8988T (cell line): Measurements from ENCODE around the gene LUZP2.

Experiments used
- DNase-seq: peaks from one replicate; pipeline ENCODE4 v3.0.0; 2011

The LUZP2 gene

DNA sequence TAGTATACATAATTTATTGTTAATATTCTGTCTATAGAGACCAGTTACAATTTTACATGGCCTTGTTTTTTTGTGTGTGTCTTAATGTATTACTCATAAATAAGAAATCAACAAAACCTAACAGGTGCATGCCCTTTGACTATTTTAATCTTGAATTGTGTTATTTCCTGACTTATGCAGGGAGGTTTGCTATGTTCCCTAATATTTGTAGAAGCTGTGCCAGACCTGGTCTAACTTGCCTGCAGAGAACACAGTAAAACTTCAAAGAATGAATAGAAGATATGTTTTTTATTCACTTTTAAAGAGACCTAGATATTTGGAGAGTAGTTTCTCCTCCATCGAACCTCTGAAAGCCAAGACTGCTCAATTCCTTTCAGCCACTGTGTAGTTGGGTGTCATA lies 234.7 kb downstream of the LUZP2 start:
- DNase-seq, result no peak

DNA sequence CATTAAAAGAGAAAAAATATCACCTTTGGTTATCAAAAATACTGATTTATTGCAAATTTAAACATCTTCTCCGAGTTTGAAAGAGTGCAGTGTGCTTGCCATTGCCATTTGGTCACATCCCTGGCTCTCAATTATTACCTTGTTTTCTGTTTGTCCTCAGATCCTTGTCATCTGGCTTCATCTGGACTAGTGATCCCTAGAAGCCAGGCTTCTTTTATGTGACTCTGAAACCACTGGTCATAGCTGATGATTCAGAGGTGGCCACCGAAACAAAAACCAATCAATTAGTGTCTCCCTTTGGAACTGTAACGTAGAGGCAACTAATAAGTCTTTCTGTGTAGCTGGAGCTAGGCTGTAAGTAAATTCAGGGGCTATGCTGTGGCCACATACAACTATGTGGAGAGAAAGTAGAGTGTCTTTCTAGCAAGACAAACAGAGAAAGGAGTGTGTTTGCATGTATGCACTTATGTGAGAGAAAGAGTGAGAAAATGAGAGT lies 237.9 kb downstream of the LUZP2 start:
- DNase-seq, result no peak

DNA sequence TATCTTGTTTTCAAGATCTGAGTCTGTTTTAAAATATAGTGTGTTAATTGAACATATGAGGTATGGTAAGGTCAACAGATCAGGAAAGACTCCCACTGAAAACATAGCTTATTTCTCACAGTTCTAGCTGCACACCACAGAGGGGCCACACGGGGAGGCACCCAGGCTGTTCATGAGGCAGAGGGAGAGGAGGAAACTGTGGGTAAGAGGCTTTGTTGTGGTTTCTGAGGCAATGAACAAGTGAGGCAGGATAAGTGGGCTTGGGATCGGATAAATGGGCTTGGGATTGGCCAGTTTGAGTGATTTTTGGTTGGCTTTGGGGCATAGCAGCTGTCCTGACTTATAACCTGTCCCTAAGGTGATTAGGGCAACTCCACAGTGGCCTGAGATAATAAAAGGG lies 242.1 kb downstream of the LUZP2 start:
- DNase-seq, result no peak

DNA sequence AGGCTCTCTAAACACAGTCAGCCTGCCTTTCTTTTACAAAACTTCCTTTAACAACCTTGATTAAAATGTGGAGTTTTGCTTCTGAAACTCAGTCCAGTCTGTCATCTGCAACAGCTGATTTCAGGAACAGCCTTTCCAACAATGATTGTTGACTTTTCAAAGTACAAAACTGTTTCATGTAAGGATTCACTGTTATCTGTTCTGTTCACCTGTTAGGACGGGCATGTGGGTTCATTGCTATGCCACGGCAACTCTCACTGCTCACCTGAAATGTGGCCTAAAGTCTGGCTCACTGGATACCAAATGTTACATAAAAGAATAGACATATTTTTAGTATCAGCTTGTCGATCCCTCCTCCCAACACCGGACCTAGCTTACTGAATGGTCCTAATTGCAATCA lies 242.8 kb downstream of the LUZP2 start:
- DNase-seq, result no peak

DNA sequence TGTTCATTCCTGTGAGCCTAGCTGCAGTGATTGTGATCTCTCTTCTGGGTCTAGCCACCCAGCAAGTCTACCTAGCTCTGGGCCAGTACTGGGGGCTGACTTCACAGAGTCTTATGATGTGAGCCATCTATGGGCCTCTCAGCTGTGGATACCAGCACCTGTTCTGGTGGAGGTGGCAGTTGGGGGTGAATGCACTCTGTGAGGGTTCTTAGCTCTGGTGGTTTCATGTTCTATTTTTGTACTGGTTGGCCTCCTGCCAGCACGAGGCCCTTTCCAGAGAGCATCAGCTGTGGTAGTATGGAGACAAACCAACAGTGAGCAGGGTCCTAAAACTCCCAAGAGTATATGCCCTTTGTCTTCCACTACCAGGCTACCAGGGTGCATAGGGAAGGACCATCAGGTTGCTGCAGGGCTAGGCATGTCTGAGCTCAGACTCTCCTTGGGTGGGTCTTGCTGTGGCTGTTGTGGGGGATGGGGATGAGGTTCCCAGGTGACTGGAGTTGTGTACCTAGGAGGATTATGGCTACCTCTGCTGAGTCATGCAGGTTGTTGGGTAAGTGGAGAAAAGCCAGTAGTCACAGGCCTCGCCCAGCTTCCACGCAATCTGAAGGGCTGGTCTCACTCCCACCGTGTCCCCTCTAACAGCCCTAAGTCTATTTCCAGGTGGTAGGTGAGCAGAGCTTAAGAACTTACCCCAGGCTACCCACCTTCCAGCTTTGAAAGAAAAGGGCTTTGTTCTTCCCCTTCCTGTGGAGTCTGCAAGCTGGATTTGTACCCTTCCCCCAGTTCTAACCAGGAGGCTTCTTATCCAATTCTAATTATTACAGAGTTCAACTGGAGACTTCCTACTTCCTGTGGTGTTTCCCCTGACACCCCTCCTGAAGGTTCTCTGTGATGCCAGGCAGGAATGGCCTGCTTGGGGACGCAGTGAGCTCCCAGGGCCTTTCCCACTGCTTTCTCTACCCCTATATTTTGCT lies 250.7 kb downstream of the LUZP2 start:
- no peak for DNase-seq

DNA sequence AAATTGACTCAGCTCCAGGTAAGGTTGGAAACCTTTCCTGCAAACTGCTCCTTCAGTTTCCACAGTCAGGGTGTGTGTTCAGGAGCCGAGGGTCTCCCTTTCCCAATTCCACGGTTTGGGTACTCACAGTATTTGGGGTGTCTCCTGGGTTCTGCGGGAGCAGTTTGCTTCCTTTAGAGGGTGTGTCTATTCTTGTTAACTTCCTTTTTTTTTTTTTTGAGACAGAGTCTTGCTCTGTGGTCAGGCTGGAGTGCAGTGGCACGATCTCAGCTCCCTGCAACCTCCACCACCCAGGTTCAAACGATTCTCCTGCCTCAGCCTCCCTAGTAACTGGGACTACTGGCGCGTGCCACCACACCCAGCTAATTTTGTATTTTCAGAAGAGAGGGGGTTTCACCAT lies 251.4 kb downstream of the LUZP2 start:
- no peak for DNase-seq

DNA sequence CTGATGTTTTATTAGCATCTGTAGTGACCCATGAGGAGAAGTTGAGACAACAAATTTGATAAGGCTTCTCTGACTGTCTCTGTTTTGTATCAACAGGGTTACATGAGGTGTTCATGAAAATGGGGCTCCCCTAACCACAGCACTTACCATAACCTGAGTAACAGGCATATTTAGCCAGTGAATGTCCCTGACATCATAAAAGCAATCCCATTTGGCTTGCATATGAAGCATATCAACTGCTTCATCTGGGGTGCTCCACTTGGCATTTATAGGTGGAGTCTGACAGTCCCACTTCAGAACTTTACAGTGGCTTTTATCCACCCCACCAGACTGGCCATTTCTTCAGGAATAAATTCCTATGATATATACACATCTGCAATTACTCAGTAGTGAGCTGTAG lies 257.6 kb downstream of the LUZP2 start:
- DNase-seq, result no peak

DNA sequence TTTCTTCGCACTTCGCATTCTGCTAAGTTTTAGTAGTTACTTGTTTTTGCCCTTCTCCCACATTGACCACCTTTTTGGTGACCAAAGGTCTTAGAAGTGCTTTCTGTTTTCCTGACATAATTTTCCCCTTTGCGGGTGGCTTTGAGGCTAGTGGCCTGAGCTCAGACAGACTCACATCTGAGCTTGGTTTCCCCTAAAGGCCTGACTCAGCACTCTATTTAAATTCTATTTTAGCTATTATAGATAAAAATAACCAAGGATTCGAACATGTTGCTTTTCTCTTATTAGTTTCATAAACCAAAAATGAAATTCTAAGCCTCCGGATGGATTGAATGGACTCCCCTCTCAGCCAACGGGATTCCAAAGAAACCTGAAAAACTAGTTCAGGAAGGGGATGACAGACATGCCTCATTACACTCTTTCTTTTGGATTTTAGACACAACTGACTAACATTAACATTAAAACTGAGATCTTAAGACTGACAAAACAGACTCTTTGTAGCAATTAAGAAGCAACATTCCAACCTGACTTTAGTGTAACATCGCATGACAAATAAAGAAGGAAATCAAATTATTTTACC lies 258.5 kb downstream of the LUZP2 start:
- DNase-seq, result no peak

DNA sequence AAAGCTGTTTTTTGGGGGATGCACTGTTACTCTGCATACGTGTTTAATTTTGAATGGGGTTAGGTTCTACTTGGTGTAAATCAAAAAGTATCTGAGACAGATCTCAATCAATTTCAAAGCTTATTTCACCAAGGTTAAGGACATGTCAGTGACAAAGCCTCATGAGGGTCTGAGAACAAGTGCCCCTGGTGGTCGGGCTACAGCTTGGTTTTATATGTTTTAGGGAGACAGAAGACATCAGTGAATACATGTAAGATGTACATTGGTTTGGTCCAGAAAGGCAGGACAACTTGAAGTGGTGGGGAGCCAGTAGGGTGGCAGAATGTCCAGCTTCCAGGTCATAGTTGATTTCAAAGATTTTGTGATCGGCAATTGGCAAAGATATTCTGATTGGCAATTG lies 262.9 kb downstream of the LUZP2 start:
- no peak for DNase-seq

DNA sequence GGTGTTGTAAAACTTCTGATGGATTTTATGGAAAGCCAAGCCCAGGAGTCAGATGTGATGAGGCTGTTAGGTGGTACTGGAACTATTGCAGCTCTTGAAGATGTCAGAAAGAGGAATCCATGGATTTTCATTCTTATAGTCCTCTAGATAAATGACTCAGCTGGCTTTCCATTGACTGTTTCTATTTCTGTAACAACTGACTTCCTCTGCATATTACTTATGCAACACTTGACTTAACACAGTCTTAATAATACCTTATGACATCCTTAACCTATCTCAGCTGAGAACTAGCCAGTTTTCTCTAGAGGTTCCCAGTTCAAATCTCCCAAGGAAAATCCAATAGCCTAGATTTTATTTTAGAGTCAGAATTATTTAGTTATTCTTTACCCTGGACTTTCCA lies 263.8 kb downstream of the LUZP2 start:
- DNase-seq, result no peak

DNA sequence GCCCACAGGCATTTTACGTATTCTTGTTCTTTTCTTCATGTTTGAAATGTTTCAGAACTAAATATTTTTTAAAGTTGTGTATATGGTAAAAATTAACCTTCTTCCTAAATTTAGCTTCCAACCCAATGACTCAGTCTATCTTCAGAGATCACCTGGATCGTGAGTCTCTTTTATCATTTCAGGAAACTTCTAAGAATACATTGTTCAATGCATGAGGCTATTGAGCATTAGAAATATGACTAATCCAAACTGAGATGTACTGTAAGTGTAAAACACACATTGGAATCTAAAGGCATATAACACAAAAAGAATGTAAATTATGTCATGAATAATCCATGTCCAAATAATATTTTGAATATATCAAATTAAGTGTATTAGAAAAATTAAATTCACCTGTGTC lies 265.2 kb downstream of the LUZP2 start:
- no peak for DNase-seq

DNA sequence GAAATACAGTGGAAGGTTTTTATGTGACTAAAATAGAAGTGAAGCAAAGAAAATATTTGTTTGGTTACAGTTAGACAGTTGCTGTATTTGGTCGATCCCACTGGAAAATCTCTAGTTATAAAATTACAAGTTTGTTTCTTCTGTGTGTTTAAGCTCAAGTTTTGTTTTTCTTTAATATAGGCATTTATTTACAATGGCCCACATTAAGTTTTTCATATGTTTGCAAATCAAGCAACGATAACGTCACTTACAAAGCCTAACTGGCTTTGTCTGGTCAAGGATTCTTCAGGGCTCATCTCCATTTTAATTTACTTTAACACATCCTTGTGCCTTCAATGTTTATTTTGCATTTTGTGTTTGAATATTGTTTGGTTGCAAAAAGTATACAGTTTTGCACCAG lies 270.6 kb downstream of the LUZP2 start:
- no peak for DNase-seq

DNA sequence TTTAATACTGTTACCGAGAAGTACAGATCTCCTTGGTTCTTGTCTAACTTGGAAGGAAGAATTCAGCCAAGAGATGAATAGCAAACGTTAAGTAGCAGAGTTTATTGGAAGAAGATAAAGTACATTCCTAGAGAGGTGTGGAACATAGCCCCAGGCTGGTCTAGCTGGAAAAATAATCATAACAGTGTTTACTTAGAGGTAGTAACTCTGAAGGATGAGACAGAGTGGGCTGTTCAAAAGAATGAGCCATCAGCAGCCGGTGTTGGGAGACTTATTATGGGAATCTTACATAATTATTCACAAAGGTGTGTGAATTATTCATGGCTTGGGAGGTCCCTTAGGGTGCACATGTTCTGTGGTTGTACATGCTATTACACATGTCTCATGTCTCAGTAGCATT lies 276.5 kb downstream of the LUZP2 start:
- no peak for DNase-seq

DNA sequence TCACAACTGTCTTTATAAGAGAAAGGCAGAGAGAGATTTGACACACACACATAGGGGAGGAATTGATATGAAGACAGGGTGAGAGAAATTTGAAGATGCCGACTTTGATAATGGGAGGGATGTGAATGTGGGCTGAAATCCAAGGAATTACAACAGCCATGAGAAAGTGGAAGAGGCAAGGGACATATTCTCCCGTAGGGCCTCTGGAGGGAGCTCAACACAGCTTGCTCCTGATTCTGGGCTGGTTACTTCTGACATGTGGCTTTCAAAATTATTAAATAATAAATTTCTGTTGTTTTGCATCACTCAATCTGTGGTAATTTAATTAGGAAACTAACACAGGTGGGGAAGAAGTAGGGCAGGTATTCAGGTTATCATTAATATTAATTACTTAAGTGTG lies 282.9 kb downstream of the LUZP2 start:
- no peak for DNase-seq

DNA sequence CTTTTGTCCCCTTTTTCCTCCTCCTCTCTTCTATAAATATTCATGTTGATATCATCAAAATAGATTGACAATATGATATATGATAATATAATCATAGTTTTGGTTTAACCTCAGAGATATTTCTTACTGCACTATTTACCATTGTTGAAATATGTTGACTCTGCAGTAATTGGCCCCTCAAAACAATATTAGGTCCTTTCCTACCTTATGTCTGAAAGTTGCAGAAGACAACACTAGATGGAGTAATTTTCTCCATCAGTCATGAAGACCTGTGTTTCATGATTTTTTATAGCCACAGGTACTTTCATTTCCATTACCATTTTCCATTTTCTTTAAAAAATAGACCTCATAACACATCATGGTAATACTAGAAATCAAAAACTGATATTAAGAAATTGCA lies 284.4 kb downstream of the LUZP2 start:
- no peak for DNase-seq

DNA sequence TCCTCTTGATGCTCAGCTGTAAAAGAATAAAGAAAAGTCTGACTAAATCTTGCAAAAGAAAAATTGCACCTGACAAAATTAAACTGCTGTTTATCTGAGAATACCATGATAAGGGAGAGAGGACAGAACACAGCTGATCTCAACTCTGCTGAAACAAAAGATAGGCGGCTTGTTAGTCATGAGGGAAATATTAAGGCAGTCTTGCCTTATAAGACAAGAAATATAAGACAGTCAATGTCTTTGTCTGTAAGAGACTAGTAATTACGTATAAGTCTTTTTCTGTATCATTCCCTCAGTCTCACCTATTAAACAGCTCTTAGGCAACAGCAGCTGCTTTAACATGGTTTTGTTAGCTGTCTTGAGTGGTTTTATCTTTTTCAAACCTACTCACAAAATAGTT lies 296.6 kb downstream of the LUZP2 start:
- DNase-seq, result no peak

DNA sequence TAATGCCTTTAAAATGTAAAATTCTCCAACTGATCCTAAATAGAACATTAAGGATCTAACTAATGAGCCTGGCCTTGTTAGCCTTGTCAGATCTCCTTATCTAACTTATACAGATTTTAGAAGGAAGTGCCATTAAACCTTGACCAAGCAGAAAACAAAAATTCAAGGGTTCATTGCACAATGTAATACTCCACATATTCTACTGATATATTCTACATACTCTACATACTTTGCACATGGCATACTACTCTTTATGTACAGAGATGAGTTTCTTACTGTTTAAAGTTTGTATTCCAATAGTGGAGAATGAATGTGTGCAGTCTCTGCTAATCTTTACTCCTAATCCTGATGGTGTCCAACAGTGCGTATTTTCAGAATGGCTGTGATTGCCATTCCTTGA lies 297.2 kb downstream of the LUZP2 start:
- no peak for DNase-seq

DNA sequence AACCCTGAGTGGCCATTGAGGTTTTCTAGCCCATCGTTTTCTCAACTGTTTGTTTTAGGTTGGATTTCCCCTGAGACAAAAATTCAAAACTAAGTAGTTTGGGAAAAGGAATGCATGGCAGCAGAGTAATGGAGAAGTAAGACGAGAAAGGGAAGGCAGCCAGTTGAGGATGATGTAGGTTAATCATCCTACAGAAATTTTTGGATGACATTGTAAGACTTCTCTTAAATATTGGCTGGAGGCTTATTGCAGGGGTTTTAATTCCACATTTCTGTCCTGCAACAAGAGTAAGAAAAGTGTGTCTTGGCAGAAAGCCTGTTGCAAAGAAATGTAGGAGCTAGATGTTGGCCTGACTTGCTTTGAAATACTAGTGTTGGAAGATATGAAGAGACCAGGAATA lies 308.8 kb downstream of the LUZP2 start:
- no peak for DNase-seq

DNA sequence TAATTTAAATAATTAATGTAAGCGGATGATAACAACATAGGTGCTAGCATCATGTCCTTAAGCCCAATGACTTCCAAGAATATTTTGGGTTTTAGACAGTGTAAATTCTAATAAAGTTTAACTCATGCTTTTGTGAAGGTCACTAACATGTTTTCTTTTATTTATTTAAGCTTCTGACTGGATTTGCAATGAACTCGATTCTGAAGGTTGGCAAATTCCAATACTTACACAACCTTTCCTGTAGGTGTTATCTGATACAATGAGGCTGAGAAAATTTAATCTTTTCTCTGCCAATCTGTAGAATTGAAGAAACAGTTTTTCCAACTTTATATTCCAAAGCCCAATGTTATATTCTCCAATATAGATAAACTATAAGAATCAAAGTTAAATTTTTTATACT lies 311.3 kb downstream of the LUZP2 start:
- DNase-seq, result no peak

DNA sequence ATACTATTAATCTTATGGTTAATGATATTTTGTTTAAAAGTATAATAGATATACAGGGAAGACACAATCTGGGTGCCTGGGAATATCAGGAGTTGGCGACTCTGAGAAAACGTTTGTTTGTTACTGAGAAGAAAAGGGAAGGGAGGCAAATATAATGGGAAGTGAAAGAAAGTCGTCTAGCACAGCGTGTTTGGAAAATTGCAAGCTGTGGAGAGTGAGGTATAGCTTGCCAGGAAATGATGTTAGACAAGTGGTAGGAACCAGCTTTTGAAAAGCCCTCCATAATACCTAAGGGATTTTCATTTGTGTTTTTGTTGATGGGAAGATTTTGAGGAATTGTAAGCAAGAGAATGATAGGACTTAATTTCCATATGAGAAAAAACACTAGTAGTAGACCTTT lies 322.2 kb downstream of the LUZP2 start:
- no peak for DNase-seq

DNA sequence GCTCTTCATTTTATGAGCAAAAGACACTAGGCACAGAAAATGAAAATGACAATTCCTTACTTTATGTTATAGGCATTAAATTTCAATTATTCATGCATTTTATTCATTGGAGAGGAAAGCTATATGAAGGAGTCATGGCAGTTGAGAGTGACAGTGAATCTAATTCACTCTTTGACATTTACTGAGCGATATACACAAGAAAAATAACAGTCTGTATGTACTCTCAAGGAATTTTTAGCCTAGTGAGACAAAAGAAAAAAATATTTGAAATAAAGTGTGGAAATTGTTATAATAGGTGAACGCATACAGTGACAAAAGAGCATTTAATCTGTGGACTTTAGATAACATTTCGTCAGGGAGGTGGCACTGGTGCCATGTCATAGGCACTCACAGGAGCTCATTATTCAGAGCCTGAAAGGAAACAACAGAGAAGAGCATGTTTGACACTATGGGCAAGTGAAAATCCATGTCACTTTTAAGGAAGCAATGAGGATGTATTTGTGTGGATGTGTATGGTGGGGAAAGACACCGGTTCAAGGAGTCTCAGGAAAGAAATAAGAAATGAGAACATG lies 323.1 kb downstream of the LUZP2 start:
- no peak for DNase-seq

DNA sequence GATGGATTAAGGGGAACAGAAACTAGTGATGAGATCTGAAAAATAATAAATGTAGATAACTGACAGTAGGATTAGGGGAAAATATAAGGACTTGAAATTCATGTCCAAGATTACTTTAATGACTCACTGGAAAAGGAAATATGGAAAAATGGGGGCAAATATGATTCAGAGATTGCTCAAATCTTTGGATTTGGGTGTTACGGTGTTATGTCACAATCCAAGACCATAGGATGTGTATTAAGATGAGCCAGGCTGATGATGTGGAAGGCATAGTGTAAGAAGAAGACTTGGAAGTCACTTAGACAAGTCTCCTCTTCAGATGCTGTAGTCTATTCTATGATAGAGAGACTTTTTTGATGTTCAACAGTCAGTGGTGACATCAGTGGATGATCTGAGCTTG lies 323.7 kb downstream of the LUZP2 start:
- DNase-seq, result no peak

DNA sequence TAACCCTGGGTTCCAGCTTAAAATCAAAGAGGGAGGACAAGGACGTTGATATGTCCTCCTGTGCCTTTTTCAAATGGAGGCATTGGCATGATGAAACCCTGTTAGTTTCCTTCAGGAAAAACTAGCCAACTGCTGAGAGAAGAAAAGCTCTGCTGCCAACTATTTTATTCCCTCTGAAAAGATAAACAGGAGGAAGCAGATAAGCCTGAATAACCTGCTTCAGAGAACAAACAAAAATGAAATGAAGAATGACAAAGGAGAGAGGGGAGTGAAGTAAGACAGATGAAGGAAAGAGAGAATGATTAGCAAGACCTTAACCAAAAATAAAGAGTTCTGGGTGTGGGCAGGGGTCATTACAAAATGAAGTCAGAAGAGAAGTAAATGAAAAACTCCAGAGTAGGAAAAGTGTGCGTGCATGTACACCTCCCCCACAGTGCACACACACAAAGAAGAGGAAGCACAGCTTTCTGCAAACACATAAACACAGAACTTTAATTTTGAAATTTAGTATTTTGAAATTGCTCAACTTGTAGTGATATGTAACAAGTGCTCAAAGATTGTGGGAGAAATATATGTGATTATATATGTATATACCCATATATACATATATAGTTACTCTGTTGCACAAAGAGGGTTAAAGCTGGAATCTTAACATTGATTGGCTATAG lies 332.2 kb downstream of the LUZP2 start:
- no peak for DNase-seq

DNA sequence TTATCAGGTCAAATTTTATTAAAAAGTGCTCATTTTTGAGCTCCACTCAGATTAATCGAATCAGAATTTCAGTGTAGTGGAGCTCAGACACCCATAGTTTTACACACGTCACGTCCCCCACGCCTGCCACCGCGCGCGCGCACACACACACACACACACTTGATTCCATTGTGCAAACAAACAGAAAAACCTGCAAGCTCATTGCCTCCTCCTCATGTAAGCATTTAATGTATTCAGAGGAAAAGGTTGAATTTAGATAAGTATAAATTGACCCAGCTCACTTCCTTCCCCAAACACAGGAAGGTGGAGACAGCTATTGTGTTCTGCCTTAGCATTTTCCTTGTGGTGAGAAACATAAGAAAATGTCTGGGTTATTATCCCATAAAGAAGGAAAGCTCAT lies 336.7 kb downstream of the LUZP2 start:
- no peak for DNase-seq
